Measurements from ENCODE around the gene PMEPA1. TPM values are rescaled to one million over a fixed set of nuclear protein-coding genes. Genes with fewer than 3 reads are reported as not detected.
A peak's percentile ranks its signal among the peaks of the same experiment; 100 is the strongest.

Gene PMEPA1
- polyA plus RNA-seq, 2 of the 4 experiments (the other 2 are of a cell fraction) = 131 to 147 TPM

DNA sequence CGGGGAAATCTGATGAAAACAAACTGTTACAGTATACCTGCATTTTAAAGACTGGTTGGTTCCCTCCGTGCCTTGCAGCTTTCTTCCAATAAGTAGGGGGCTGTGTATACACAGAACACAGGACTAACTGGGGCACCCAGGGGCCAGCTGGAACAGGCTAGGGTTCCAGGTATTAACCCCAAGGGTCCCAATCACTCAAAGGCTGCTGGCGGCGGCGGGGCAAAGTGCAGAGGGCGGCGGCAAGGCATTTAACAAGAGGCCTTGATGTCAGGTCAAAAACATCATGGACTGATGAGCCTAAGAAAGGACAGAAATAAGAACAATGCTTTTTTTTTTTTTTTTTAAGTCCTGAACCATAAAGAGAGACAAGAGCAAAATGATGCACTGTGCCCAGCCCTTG is 2.5 kb downstream of the PMEPA1 start:
- Histone ChIP-seq H3K4me1 (peaks cover 64% of the 10 kb centered on the region), H3K27ac (peak overlapping the region; percentile 97 to 98), H3K4me3 (peak overlapping the region; percentile 81), H3K9me3 (no peaks in the 10 kb centered on the region), H3K4me2 (peak overlapping the region; percentile 85)
- 52% methylated on average over 7 of the region's 7 CpGs for WGBS (ENCODE audit: missing lambda C conversion rate)
- TF ChIP-seq NFE2L2 (conservative IDR thresholded peaks at IDR 0.05; ENCODE audit: low read length) (no peak), SREBF2 (IDR thresholded peaks at IDR 0.05) (no peak), POLR2AphosphoS2 (conservative IDR thresholded peaks at IDR 0.05; ENCODE audit: low read length) (no peak), JUNB (IDR thresholded peaks at IDR 0.05) (no peak), FOSB (CRISPR knock-in tag; IDR thresholded peaks at IDR 0.05) (no peak), ZC3H11A (IDR thresholded peaks at IDR 0.05) (no peak), HEYL (CRISPR knock-in tag; IDR thresholded peaks at IDR 0.05) (no peak), TFCP2L1 (CRISPR knock-in tag; IDR thresholded peaks at IDR 0.05) (no peak), FOSL2 (IDR thresholded peaks at IDR 0.05) (no peak), FOSL2 (CRISPR knock-in tag; IDR thresholded peaks at IDR 0.05) (no peak), NR3C1 (IDR thresholded peaks at IDR 0.05) (no peak), HOXA7 (CRISPR knock-in tag; IDR thresholded peaks at IDR 0.05) (no peak), HOXB13 (CRISPR knock-in tag; IDR thresholded peaks at IDR 0.05; ENCODE audit: low read depth) (no peak)
- TF ChIP-seq, protein P1, sequence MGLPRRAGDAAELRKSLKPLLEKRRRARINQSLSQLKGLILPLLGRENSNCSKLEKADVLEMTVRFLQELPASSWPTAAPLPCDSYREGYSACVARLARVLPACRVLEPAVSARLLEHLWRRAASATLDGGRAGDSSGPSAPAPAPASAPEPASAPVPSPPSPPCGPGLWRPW (IDR thresholded peaks at IDR 0.05) = no peak
- TF ChIP-seq, protein P2, sequence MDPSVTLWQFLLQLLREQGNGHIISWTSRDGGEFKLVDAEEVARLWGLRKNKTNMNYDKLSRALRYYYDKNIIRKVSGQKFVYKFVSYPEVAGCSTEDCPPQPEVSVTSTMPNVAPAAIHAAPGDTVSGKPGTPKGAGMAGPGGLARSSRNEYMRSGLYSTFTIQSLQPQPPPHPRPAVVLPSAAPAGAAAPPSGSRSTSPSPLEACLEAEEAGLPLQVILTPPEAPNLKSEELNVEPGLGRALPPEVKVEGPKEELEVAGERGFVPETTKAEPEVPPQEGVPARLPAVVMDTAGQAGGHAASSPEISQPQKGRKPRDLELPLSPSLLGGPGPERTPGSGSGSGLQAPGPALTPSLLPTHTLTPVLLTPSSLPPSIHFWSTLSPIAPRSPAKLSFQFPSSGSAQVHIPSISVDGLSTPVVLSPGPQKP (IDR thresholded peaks at IDR 0.05; ENCODE audit: low read depth, low read length) = no peak
- ChIA-PET CTCF (interaction anchor here (0.6 to 3.1 kb wide), 8 partner anchors 8 to 485 kb away, joined by 3 to 14 read pairs (median 4); no protein-coding TSS in a partner anchor), POLR2A (interaction anchor here (1.1 to 5.6 kb wide), 2 partner anchors 9 to 42 kb away, joined by 3 to 78 read pairs; no protein-coding TSS in a partner anchor)
- DNase-seq (ENCODE audit: low read depth in 1 of 2, low spot score in 1 of 2) (no peak), ATAC-seq (no peak), FAIRE-seq (no peak)

DNA sequence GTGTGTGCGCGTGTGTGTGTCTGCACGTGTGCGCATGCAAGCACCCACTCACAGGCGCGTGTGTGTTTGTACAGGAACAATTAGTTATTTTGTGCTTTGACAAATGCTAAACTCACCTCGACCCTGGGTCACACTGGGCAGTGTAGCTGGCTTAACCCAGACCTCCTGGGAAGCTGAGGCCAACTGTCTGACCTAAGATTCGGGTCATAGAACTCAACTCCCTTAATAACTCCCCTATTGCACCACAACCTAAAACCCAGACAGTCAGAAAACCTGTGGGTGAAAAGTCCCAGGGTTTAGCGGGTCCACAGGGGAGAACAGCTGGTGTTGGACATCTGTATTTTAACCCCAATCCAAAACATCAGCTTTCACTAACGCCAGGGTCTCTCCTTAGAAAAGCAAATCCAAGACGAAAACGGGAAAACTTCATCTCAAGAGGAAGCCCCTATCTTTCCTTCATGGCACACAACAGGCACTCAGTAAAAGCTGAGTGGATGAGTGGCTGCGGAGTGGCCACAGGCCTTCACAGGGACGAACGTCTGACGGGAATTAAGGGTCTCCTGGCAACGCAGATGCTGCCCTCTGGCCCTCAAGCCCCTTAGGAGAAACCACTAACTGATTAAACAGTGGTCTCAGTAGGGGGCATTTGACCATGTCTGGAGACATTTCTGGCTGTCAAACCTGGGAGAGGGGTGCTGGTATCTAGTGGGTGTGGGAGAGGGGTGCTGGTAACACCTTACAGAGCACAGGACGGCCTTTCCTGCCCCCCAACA is 4.5 kb downstream of the PMEPA1 start:
- no peak for ATAC-seq
- peak overlapping the region; percentile 97 to 98 for H3K27ac ChIP-seq
- CTCF ChIA-PET = interaction anchor here (1.0 to 3.1 kb wide), 3 partner anchors 9 to 505 kb away, joined by 3 to 14 read pairs (median 7); no protein-coding TSS in a partner anchor

DNA sequence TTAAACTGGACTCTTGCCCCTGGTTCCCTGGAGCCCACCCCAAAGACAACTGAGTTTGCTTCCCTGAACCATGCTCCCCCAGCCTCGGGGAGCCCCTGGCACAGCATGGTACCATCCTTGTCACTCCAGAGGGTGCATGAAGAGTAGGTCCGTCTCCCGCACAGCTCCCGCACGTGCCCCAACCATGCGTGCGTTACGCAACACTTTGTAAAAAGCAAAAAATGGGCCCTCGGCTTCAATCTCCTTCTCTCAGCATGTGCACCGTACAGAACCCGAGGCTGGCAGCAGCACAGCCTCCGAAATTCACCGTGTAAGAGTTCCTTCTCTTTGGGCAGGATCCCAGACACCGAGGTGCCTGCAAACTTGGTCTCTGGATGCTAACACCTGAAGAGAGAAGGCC is 5.6 kb downstream of the PMEPA1 start:
- ChIA-PET POLR2A (no interaction called here), CTCF (no interaction called here)
- peak overlapping the region; percentile 85 for H3K4me2 ChIP-seq
- peak overlapping the region; percentile 81; the same call in 2 of the 3 replicates for H3K4me3 ChIP-seq
- no peak for FAIRE-seq
- 83% methylated on average over 14 of the region's 14 CpGs for WGBS (ENCODE audit: missing lambda C conversion rate)
- H3K27ac ChIP-seq = peak overlapping the region; percentile 97 to 98; a peak in 5 of 6 replicates
- no peaks in the 10 kb centered on the region for H3K9me3 ChIP-seq
- ATAC-seq = no peak
- H3K4me1 ChIP-seq = peaks cover 81% of the 10 kb centered on the region
- TF ChIP-seq, protein P3, sequence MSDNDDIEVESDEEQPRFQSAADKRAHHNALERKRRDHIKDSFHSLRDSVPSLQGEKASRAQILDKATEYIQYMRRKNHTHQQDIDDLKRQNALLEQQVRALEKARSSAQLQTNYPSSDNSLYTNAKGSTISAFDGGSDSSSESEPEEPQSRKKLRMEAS (IDR thresholded peaks at IDR 0.05) = 0 out of 2 replicates have a peak, but pooled peaks have one; percentile 8
- TF ChIP-seq POLR2AphosphoS2 (conservative IDR thresholded peaks at IDR 0.05; ENCODE audit: low read length) (no peak; the same call in 1 of the 2 replicates), CEBPB (IDR thresholded peaks at IDR 0.05) (peak; percentile 68 to 90; a peak in 3 of 4 replicates)
- DNase-seq (ENCODE audit: low read depth in 1 of 2, low spot score in 1 of 2) = no peak

More for the DNA sequence above, 4.5 kb downstream of the PMEPA1 start:
- 75% methylated on average over 18 of the region's 18 CpGs for WGBS (ENCODE audit: missing lambda C conversion rate)
- FAIRE-seq = no peak
- peaks cover 71% of the 10 kb centered on the region for H3K4me1 ChIP-seq
- peak overlapping the region; percentile 81 for H3K4me3 ChIP-seq
- POLR2A ChIA-PET = interaction anchor here (1.5 to 1.8 kb wide), 3 partner anchors 11 to 67 kb away, joined by 3 to 5 read pairs (median 3); no protein-coding TSS in a partner anchor
- TF ChIP-seq POLR2AphosphoS2 (conservative IDR thresholded peaks at IDR 0.05; ENCODE audit: low read length) (0 out of 2 replicates have a peak, but pooled peaks have one; percentile 17), GATA3 (IDR thresholded peaks at IDR 0.05; ENCODE audit: borderline replicate concordance) (no peak), EHMT2 (IDR thresholded peaks at IDR 0.05; ENCODE audit: low read depth) (no peak), JUN (IDR thresholded peaks at IDR 0.05) (0 out of 5 replicates have a peak, but pooled peaks of 1 of the 2 experiments have one; percentile 15), PHF8 (IDR thresholded peaks at IDR 0.05; ENCODE audit: borderline replicate concordance, low read depth) (no peak)
- no peak for DNase-seq (ENCODE audit: low read depth in 1 of 2, low spot score in 1 of 2)
- peak overlapping the region; percentile 85 for H3K4me2 ChIP-seq
- H3K9me3 ChIP-seq = no peaks in the 10 kb centered on the region

Data from A549 (cell line).